ENCODE results near the gene MS4A4E. TPM values are rescaled to one million over a fixed set of nuclear protein-coding genes. Genes with fewer than 3 reads are reported as not detected.

The MS4A4E gene
- total RNA-seq, 1 experiment from 2014 or later: not detected

DNA sequence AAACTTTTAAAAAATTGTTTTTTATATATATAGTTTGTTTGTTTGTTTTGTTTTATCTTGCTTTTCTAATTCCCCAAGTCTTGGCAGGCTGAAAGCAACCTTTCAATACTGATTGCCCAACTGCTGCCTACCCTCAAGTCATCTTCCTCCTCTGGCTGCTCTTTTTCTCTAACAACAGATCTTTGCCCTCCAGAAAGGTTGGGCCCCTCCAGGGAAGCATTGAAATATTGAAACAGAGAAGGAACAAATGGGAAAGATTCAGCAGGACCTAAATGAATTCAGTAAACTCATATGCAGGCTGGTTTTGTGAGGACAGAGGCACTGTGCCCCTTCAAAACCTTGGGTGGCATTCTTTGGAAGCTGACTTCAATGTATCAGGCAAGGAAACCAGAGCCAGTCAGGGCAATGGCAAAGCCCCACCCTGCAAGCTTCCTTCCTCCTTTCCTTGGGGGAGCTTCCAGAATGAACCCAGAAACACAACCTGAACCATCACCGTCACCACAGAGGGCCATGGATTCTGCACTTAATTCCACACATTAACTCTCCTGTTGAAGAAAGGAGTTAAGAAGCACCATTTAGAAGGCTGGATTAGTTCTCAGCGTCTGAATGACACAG, 59.2 kb downstream of the MS4A4E start:
- H3K4me3 Mint-ChIP-seq: no peak overlapping the region
- TF ChIP-seq, protein P1, sequence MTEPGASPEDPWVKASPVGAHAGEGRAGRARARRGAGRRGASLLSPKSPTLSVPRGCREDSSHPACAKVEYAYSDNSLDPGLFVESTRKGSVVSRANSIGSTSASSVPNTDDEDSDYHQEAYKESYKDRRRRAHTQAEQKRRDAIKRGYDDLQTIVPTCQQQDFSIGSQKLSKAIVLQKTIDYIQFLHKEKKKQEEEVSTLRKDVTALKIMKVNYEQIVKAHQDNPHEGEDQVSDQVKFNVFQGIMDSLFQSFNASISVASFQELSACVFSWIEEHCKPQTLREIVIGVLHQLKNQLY (CRISPR knock-in tag; IDR thresholded peaks at IDR 0.05): no peak
- TF ChIP-seq USF1 (CRISPR knock-in tag; IDR thresholded peaks at IDR 0.05) (no peak), TEAD4 (CRISPR knock-in tag; IDR thresholded peaks at IDR 0.05) (no peak), CREB1 (CRISPR knock-in tag; IDR thresholded peaks at IDR 0.05) (no peak), NFE2L1 (CRISPR knock-in tag; IDR thresholded peaks at IDR 0.05) (no peak), GABPB1 (CRISPR knock-in tag; IDR thresholded peaks at IDR 0.05) (no peak), NFYB (CRISPR knock-in tag; conservative IDR thresholded peaks at IDR 0.05; ENCODE audit: low read depth) (no peak), NR1H2 (CRISPR knock-in tag; IDR thresholded peaks at IDR 0.05) (no peak), ATF2 (CRISPR knock-in tag; IDR thresholded peaks at IDR 0.05; ENCODE audit: borderline replicate concordance, low read depth) (no peak), AFF4 (CRISPR knock-in tag; IDR thresholded peaks at IDR 0.05; ENCODE audit: borderline replicate concordance) (no peak), FOXP4 (CRISPR knock-in tag; IDR thresholded peaks at IDR 0.05) (no peak)
- TF ChIP-seq, protein P2, sequence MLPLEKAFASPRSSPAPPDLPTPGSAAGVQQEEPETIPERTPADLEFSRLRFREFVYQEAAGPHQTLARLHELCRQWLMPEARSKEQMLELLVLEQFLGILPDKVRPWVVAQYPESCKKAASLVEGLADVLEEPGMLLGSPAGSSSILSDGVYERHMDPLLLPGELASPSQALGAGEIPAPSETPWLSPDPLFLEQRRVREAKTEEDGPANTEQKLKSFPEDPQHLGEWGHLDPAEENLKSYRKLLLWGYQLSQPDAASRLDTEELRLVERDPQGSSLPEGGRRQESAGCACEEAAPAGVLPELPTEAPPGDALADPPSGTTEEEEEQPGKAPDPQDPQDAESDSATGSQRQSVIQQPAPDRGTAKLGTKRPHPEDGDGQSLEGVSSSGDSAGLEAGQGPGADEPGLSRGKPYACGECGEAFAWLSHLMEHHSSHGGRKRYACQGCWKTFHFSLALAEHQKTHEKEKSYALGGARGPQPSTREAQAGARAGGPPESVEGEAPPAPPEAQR (CRISPR knock-in tag; IDR thresholded peaks at IDR 0.05): no peak
- ATAC-seq (no peak), DNase-seq (ENCODE audit: low spot score) (no peak)
- H3K27me3 Mint-ChIP-seq (ENCODE audit: low read depth): no peaks in the 10 kb centered on the region; the same call in 1 of the 2 replicates
- H3K9me3 Mint-ChIP-seq: peaks cover 20% of the 10 kb centered on the region
- CTCF ChIA-PET: interaction anchor here (1.4 kb wide), 1 partner anchor 10 kb away, joined by 6 read pairs; no protein-coding TSS in a partner anchor
- peaks cover 12% of the 10 kb centered on the region for H3K36me3 Mint-ChIP-seq
- POLR2A ChIA-PET: no interaction called here
- no peak overlapping the region for H3K27ac Mint-ChIP-seq
- peaks cover 10% of the 10 kb centered on the region; the same call in 1 of the 2 replicates for H3K4me1 Mint-ChIP-seq

- ATAC-seq (no peak), DNase-seq (ENCODE audit: low spot score) (no peak)
- TF ChIP-seq CBFB (CRISPR knock-in tag; IDR thresholded peaks at IDR 0.05; ENCODE audit: low read depth) (no peak), SOX15 (CRISPR knock-in tag; IDR thresholded peaks at IDR 0.05) (no peak)
- TF ChIP-seq, protein P3, sequence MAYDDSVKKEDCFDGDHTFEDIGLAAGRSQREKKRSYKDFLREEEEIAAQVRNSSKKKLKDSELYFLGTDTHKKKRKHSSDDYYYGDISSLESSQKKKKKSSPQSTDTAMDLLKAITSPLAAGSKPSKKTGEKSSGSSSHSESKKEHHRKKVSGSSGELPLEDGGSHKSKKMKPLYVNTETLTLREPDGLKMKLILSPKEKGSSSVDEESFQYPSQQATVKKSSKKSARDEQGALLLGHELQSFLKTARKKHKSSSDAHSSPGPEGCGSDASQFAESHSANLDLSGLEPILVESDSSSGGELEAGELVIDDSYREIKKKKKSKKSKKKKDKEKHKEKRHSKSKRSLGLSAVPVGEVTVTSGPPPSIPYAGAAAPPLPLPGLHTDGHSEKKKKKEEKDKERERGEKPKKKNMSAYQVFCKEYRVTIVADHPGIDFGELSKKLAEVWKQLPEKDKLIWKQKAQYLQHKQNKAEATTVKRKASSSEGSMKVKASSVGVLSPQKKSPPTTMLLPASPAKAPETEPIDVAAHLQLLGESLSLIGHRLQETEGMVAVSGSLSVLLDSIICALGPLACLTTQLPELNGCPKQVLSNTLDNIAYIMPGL (CRISPR knock-in tag; IDR thresholded peaks at IDR 0.05): no peak
- Mint-ChIP-seq H3K36me3 (peaks cover 12% of the 10 kb centered on the region), H3K4me3 (no peak within 1 kb of the TSS), H3K27me3 (ENCODE audit: low read depth) (no peaks in the 10 kb centered on the region; the same call in 1 of the 2 replicates), H3K9me3 (peaks cover 19% of the 10 kb centered on the region), H3K27ac (no peak within 1 kb of the TSS), H3K4me1 (peaks cover 10% of the 10 kb centered on the region; the same call in 1 of the 2 replicates)
- ChIA-PET CTCF (no interaction called here), POLR2A (no interaction called here)
Measured at GRCh38 chr11:60182541-60183330, 60.2 kb downstream of the MS4A4E start, which contains the start of gene MS4A6A. MS4A6A (minus strand) TSS chr11:60183083; CDS start chr11:60181727, 1,356 bp downstream.
